Measurements from ENCODE around the gene BAZ1A.

BAZ1A gene, protein sequence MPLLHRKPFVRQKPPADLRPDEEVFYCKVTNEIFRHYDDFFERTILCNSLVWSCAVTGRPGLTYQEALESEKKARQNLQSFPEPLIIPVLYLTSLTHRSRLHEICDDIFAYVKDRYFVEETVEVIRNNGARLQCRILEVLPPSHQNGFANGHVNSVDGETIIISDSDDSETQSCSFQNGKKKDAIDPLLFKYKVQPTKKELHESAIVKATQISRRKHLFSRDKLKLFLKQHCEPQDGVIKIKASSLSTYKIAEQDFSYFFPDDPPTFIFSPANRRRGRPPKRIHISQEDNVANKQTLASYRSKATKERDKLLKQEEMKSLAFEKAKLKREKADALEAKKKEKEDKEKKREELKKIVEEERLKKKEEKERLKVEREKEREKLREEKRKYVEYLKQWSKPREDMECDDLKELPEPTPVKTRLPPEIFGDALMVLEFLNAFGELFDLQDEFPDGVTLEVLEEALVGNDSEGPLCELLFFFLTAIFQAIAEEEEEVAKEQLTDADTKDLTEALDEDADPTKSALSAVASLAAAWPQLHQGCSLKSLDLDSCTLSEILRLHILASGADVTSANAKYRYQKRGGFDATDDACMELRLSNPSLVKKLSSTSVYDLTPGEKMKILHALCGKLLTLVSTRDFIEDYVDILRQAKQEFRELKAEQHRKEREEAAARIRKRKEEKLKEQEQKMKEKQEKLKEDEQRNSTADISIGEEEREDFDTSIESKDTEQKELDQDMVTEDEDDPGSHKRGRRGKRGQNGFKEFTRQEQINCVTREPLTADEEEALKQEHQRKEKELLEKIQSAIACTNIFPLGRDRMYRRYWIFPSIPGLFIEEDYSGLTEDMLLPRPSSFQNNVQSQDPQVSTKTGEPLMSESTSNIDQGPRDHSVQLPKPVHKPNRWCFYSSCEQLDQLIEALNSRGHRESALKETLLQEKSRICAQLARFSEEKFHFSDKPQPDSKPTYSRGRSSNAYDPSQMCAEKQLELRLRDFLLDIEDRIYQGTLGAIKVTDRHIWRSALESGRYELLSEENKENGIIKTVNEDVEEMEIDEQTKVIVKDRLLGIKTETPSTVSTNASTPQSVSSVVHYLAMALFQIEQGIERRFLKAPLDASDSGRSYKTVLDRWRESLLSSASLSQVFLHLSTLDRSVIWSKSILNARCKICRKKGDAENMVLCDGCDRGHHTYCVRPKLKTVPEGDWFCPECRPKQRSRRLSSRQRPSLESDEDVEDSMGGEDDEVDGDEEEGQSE (N-terminal part only)

GRCh38 chr14:34875031-34875922 is at the start of gene BAZ1A:
Gene BAZ1A, minus strand, starts transcription at chr14:34875360. Its CDS starts 756 bp downstream, at chr14:34874604.
- DNase-seq, result peak; percentile 92

DNA sequence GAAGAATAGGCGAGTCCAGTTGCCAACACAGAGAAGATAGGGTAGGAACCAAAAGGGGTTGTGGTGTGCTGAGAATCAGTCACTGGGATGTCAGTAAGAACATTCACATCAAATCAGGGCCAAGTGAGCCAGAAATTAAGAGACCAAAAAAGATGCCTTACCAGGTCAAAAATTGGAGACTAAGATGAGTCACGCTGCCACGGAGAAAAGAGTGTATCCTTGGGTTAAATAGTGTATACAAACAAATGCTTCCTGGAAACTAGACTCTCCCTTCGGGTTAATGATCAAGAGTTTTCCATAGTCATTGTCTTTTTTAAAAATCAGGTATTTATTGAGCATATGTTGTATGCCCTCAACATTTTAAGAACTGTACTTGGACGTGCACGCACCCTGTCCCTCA is 45.2 kb upstream of the BAZ1A start:
- no peak for DNase-seq

DNA sequence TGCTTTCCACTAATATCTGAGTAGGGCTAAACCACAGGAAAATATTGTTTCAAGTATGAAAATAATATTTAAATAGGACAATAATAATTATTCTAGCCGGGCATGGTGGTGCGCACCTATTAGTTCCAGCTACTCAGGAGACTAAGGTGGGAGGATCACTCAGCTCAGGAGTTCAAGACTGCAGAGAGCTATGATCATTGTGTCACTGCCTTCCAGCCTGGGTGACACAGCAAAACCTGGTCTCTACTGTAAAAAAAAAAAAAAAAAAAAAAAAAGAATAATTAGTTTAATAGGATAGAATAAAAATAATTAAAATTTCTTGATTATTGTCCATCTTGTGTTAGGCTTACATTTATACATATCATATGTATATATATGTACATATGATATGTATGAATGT is 38.5 kb upstream of the BAZ1A start:
- no peak for DNase-seq

DNA sequence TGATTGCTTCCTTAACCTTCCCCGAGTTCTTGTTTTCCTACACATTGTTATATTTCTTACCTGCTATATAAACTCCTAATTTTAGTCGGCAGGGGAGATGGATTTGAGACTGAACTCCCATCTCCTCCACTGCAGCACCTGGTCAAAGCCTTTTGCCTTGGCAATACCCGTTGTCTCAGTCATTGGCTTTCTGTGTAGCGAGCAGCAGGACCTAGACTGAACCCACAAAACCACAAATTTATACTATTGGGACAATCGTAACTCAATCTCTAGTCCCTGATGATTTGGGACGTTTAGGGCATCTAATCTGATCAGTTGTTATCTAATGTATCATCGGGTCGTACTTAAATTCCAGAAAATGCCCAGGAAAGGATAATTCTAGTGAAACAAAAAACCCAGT is 37.8 kb upstream of the BAZ1A start:
- DNase-seq, result no peak

GRCh38 chr14:34912182-34912581 is 37.0 kb upstream of the BAZ1A start:
- DNase-seq, result no peak

GRCh38 chr14:34911209-34912150 is 36.3 kb upstream of the BAZ1A start:
- no peak for DNase-seq

- DNase-seq, result no peak
Observed at GRCh38 chr14:34906287-34906686, 31.1 kb upstream of the BAZ1A start.

- DNase-seq, result no peak
Observed at GRCh38 chr14:34895277-34895676, 20.1 kb upstream of the BAZ1A start.

DNA sequence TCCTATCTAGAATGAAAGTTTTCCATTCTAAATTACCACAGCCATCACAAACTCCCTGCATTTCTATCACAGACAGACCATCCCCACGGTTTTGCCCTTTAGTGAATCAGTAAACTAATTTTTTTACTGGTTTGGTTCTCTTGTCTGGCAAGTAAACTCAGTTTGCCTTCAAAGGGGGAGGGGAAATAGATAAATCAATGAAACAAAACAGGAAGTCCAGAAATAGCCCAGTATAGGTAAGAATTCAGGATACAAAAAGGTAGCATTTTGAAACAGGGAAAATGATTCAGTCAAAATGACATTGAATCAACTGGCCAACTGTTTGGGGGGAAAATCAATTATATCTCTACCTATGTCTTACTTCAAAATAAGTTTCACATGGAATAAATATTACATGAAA is 15.8 kb upstream of the BAZ1A start:
- no peak for DNase-seq

- DNase-seq, result no peak
Observed at GRCh38 chr14:34888186-34888585, 13.0 kb upstream of the BAZ1A start.

DNA sequence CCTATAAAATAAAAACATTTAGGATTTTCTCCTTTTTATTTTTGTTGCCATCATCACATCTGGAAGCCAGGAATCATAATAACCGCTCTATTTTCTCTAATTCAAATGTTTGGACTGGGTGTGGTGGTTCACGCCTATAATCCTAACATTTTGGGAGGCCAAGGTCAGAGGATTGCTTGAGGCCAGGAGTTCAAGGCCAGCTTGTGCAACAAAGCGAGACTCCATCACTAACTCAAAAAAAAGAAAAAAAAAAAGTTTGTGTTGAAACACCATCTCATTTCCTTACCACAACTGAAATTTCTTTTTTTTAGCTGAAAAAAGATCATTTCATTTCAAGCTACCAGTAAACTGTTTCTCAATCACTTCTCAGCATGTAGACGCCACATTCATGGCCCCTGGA is 8.8 kb upstream of the BAZ1A start:
- DNase-seq, result no peak

DNA sequence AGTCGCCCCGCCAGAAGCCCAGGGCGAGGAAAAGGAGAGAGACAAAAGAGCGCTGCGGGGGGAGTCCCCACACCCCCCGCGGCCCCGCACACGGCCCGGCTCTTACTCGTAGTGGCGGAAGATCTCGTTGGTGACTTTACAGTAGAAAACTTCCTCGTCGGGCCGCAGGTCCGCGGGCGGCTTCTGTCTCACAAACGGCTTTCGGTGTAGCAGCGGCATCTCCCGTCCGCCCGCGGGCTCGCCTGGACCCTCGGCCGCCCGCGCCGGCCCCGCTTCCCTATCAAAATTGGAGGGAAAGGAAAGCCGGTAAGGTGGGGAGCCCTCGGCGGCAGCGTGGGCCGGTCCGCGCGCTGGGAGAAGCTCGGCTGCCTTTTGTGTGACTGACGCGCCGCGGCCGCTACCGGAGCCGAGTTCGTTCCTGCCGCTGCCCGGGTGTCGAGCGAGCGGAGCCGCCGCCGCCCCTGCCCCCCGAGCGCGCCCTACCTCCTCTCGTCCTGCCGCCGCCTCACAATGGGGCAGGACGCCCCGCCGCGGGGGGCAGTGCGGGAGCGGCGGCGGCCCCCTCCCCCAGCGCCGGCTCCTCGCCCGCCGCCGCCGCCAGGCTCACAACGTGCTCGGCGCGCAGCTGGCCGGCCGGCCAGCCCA is 652 bp downstream of the BAZ1A start:
- DNase-seq, result peak; percentile 87

DNA sequence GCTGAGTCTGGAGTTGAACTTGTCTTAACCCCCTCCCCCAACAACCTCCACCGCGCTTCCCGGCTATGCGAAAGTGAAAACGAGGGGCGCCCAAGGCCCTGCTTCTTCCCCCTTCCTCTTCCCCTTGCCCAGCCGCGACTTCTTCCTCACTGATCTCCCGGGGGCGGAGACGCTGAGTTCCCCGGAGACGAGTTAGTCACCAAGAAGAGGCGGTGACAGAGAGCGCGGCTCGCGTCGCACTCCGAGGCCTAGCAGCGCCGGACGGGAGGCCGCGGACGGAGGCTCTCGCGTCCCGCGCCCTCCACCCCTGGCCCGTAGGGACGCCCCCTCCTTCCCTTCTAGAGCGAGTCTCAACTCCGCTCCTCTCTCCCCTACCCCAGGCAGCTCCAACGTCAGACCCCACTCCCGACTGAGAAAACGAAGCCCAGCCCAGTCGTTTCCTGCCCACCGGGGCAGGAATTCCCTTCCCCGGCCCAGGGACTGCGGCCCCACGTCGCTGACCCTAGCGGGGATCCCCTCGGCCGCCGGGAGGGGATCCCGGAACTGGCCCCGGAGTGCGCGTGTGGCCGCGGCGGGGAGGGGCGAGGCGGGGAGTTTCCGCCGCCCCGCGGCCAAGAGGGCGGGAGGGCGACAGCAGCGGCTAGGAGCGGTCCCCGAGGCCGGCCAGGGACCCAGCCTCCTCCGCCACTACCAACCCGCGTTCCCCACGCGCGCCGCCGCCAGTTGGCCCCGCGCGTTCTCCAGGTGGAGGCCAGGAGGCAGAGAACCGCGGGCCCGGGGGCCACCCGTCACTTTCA is 1.4 kb downstream of the BAZ1A start:
- peak; percentile 94 for DNase-seq

DNA sequence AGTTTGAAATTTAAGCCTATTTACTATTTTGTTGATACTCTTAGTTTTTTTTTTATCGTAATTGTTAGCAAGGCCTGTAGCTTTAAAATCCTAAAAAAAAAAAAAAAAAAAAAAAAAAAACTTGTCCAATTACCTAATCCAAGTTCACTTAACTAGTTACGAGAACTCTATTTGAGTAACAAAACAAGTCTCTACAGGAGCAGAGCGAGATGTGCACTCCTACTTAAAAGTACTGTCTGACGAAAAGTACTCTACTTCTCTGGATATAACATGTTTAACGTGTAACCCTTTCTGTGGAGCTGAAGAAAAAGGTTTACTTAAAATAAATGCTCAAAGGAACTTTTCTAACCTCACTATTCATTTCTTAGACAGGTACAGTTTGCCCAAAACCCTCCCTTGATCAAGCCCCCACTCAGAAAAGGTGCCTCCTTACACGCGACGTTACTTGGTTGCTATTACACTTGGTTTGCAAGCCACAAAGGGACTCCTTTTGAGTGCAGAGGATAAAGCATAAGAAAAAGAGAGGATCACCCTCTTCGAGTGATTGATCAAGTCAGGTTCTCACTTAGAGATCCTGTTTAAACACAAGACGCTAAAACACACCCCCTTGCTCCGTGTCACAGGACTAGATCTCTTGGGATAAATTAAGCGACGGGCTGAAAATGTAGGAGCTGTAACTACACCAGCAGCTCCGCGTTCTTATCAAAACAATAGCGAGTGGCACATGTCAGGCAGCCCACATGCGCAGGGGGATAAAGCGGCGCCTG is 2.2 kb downstream of the BAZ1A start:
- DNase-seq, result no peak

DNA sequence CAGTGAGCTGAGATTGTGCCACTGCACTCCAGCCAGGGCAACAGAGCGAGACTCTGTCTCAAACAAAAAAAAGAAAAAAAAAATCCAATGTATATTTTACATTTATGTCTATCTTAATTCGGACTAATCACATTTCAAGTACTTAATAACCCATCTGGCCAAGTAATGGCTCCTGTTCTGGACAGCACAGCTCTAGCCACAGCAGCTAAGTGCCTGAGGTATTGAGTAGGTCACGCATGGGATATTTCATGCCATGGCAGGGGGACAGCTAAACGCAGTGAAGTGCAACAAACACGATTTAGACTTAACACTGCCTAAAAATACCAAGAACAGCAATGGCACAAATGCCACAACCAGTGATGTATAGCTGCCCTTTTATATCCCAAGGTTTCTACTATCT is 8.0 kb downstream of the BAZ1A start:
- DNase-seq, result no peak

DNA sequence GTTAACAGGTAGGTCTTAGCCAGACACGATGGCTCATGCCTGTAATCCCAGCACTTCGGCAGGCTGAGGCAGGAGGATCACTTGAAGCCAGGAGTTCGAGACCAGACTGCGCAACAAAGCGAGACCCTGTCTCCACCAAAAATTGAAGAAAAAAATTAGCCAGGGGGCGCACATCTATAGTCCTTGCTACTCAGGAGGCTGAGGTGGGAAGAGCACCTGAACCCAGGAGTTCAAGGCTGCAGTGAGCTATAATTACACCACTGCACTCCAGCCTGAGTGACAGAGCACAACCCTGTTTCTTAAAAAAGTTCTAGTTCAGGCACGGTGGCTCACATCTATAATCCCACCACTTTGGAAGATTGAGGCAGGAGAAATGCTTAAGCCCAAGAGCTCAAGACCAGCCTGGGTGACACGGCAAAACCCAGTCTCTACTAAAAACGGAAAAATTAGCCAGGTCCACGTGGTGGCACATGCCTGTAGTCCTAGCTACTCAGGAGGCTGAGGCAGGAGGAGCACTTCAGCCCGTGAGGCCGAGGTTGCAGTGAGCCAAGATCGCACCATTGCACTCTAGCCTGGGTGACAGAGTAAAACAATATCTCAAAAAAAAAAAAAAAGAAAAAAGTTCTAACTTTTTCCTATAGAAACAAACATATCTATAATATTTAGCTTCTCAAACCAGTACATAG is 9.1 kb downstream of the BAZ1A start:
- no peak for DNase-seq

- DNase-seq, result no peak
Observed at GRCh38 chr14:34863844-34864243, 11.3 kb downstream of the BAZ1A start.

DNA sequence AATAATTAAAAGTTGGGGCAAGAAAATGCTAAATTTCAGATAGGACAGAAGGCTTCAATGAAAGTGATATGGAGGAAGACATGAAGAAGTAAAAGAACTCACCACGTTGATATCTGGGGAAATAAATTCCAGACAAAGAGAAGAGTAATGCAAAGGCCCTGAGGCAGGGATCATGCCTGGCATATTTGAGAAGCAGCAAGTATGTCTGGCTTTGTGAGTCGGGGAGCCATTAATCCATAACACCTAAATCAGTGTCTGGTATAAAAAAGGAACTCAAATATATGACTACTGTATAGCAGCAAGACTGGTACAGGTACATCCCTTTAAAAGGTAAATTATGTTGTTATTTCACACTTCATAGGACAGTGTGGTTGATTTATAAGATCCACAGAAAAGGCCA is 16.4 kb downstream of the BAZ1A start:
- DNase-seq, result no peak
